HEK293 (cell line): ENCODE results near the gene ZNF524.

Experiments
- FEZF1 ChIP-seq: fragments of 450-650 bp; formaldehyde crosslinking; IDR thresholded peaks from 2 replicates; pipeline ENCODE4 v1.5.1; 2016; ENCODE audit warnings: missing biosample characterization, missing genetic modification characterization
- KLF1 ChIP-seq: fragments of 450-650 bp; formaldehyde crosslinking; IDR thresholded peaks from 2 replicates; pipeline ENCODE4 v1.5.1; 2016; ENCODE audit warnings: missing biosample characterization, missing genetic modification characterization
- KLF8 ChIP-seq: fragments of 450-650 bp; formaldehyde crosslinking; IDR thresholded peaks from 2 replicates; pipeline ENCODE4 v1.5.1; 2016; ENCODE audit warnings: missing biosample characterization, missing genetic modification characterization
- MYNN ChIP-seq: fragments of 450-650 bp; formaldehyde crosslinking; IDR thresholded peaks from 2 replicates; pipeline ENCODE4 v1.5.1; 2016; ENCODE audit warnings: missing biosample characterization, missing genetic modification characterization, borderline replicate concordance
- TCF7L2 ChIP-seq: IDR thresholded peaks from 2 replicates; pipeline ENCODE4 v1.6.1; 2011; ENCODE audit warnings: low read depth, mild to moderate bottlenecking, inconsistent platforms, low read length, moderate library complexity, borderline replicate concordance
- TRIM28 ChIP-seq: IDR thresholded peaks from 2 replicates; pipeline ENCODE4 v1.6.1; 2011; ENCODE audit warnings: low read length, control low read depth, borderline replicate concordance
- YY2 ChIP-seq: fragments of 450-650 bp; formaldehyde crosslinking; IDR thresholded peaks from 2 replicates; pipeline ENCODE4 v1.5.1; 2016; ENCODE audit warnings: missing biosample characterization, missing genetic modification characterization
- ZBTB20 ChIP-seq: fragments of 450-650 bp; formaldehyde crosslinking; IDR thresholded peaks from 2 replicates; pipeline ENCODE4 v1.5.1; 2016; ENCODE audit warnings: missing biosample characterization, missing genetic modification characterization
- ZFHX2 ChIP-seq: fragments of 450-650 bp; formaldehyde crosslinking; conservative IDR thresholded peaks from 2 replicates; pipeline ENCODE4 v1.5.1; 2016; ENCODE audit warnings: missing biosample characterization, missing genetic modification characterization
- ZFP3 ChIP-seq: fragments of 450-650 bp; formaldehyde crosslinking; IDR thresholded peaks from 2 replicates; pipeline ENCODE4 v1.5.1; 2016; ENCODE audit warnings: low read depth, missing biosample characterization, missing genetic modification characterization
- ZFP69B ChIP-seq: fragments of 450-650 bp; formaldehyde crosslinking; IDR thresholded peaks from 2 replicates; pipeline ENCODE4 v1.5.1; 2016; ENCODE audit warnings: missing biosample characterization, missing genetic modification characterization
- ZNF121 ChIP-seq: fragments of 450-650 bp; formaldehyde crosslinking; IDR thresholded peaks from 2 replicates; pipeline ENCODE4 v1.5.1; 2016; ENCODE audit warnings: missing biosample characterization, missing genetic modification characterization
- ZNF175 ChIP-seq: fragments of 450-650 bp; formaldehyde crosslinking; IDR thresholded peaks from 2 replicates; pipeline ENCODE4 v1.5.1; 2016; ENCODE audit warnings: missing biosample characterization, missing genetic modification characterization
- ZNF19 ChIP-seq: fragments of 450-650 bp; formaldehyde crosslinking; IDR thresholded peaks from 2 replicates; pipeline ENCODE4; 2016; ENCODE audit warnings: missing biosample characterization, missing genetic modification characterization, low read depth
- ZNF2 ChIP-seq: fragments of 450-650 bp; formaldehyde crosslinking; IDR thresholded peaks from 2 replicates; pipeline ENCODE4 v1.5.1; 2016; ENCODE audit warnings: missing biosample characterization, missing genetic modification characterization
- ZNF202 ChIP-seq: fragments of 450-650 bp; formaldehyde crosslinking; IDR thresholded peaks from 2 replicates; pipeline ENCODE4 v1.5.1; 2016; ENCODE audit warnings: missing biosample characterization, missing genetic modification characterization, borderline replicate concordance
- ZNF211 ChIP-seq: fragments of 450-650 bp; formaldehyde crosslinking; IDR thresholded peaks from 2 replicates; pipeline ENCODE4 v1.5.1; 2016; ENCODE audit warnings: low read depth, missing biosample characterization, missing genetic modification characterization
- ZNF266 ChIP-seq: fragments of 450-650 bp; formaldehyde crosslinking; IDR thresholded peaks from 2 replicates; pipeline ENCODE4 v1.5.1; 2016; ENCODE audit warnings: missing biosample characterization, missing genetic modification characterization, low read depth
- ZNF354C ChIP-seq: fragments of 450-650 bp; formaldehyde crosslinking; IDR thresholded peaks from 2 replicates; pipeline ENCODE4 v1.5.1; 2016; ENCODE audit warnings: missing biosample characterization, missing genetic modification characterization, low read depth, borderline replicate concordance
- ZNF394 ChIP-seq: fragments of 450-650 bp; formaldehyde crosslinking; IDR thresholded peaks from 2 replicates; pipeline ENCODE4 v1.5.1; 2016; ENCODE audit warnings: missing biosample characterization, missing genetic modification characterization, mild to moderate bottlenecking, moderate library complexity, borderline replicate concordance
- ZNF404 ChIP-seq: fragments of 450-650 bp; formaldehyde crosslinking; IDR thresholded peaks from 2 replicates; pipeline ENCODE4 v1.5.1; 2017; ENCODE audit warnings: missing biosample characterization, missing genetic modification characterization
- ZNF426 ChIP-seq: fragments of 450-650 bp; formaldehyde crosslinking; IDR thresholded peaks from 2 replicates; pipeline ENCODE4 v1.5.1; 2017; ENCODE audit warnings: missing biosample characterization, missing genetic modification characterization, mild to moderate bottlenecking, inconsistent platforms, moderate library complexity
- ZNF514 ChIP-seq: fragments of 450-650 bp; formaldehyde crosslinking; IDR thresholded peaks from 2 replicates; pipeline ENCODE4 v1.5.1; 2016; ENCODE audit warnings: missing biosample characterization, missing genetic modification characterization
- ZNF521 ChIP-seq: fragments of 450-650 bp; formaldehyde crosslinking; IDR thresholded peaks from 2 replicates; pipeline ENCODE4 v1.5.1; 2017; ENCODE audit warnings: missing biosample characterization, mild to moderate bottlenecking, missing genetic modification characterization
- ZNF549 ChIP-seq: fragments of 450-650 bp; IDR thresholded peaks from 2 replicates; pipeline ENCODE4 v1.5.1; 2018; ENCODE audit warnings: missing biosample characterization, missing genetic modification characterization, mild to moderate bottlenecking, inconsistent platforms, moderate library complexity
- ZNF571 ChIP-seq: fragments of 450-650 bp; formaldehyde crosslinking; IDR thresholded peaks from 2 replicates; pipeline ENCODE4 v1.5.0; 2017; ENCODE audit warnings: missing biosample characterization, missing genetic modification characterization
- ZNF610 ChIP-seq: fragments of 450-650 bp; formaldehyde crosslinking; IDR thresholded peaks from 2 replicates; pipeline ENCODE4 v1.5.1; 2016; ENCODE audit warnings: missing biosample characterization, missing genetic modification characterization, borderline replicate concordance
- ZNF660 ChIP-seq: fragments of 450-650 bp; IDR thresholded peaks from 2 replicates; pipeline ENCODE4 v1.5.1; 2018; ENCODE audit warnings: missing biosample characterization, mild to moderate bottlenecking, missing genetic modification characterization
- ZNF701 ChIP-seq: fragments of 450-650 bp; formaldehyde crosslinking; IDR thresholded peaks from 2 replicates; pipeline ENCODE4 v1.5.1; 2016; ENCODE audit warnings: missing biosample characterization, missing genetic modification characterization
- ZNF76 ChIP-seq: fragments of 450-650 bp; formaldehyde crosslinking; IDR thresholded peaks from 2 replicates; pipeline ENCODE4; 2016; ENCODE audit warnings: low read depth, missing biosample characterization, missing genetic modification characterization, borderline replicate concordance
- TF ChIP-seq, protein P1 (sequence below): fragments of 450-650 bp; formaldehyde crosslinking; IDR thresholded peaks from 2 replicates; pipeline ENCODE4 v1.5.1; 2017; ENCODE audit warnings: missing biosample characterization, missing genetic modification characterization
- TF ChIP-seq, protein P2 (sequence below): fragments of 450-650 bp; formaldehyde crosslinking; IDR thresholded peaks from 2 replicates; pipeline ENCODE4 v1.5.1; 2016; ENCODE audit warnings: missing biosample characterization, missing genetic modification characterization
- TF ChIP-seq, protein P3 (sequence below): fragments of 450-650 bp; IDR thresholded peaks from 2 replicates; pipeline ENCODE4 v1.5.1; 2018; ENCODE audit warnings: missing biosample characterization, mild to moderate bottlenecking, missing genetic modification characterization
- TF ChIP-seq, protein P4 (sequence below): fragments of 450-650 bp; formaldehyde crosslinking; IDR thresholded peaks from 2 replicates; pipeline ENCODE4 v1.5.1; 2016; ENCODE audit warnings: missing biosample characterization, missing genetic modification characterization
- TF ChIP-seq, protein P5 (sequence below): fragments of 450-650 bp; formaldehyde crosslinking; IDR thresholded peaks from 2 replicates; pipeline ENCODE4 v1.5.1; 2016; ENCODE audit warnings: missing biosample characterization, missing genetic modification characterization

ZNF524 gene

DNA sequence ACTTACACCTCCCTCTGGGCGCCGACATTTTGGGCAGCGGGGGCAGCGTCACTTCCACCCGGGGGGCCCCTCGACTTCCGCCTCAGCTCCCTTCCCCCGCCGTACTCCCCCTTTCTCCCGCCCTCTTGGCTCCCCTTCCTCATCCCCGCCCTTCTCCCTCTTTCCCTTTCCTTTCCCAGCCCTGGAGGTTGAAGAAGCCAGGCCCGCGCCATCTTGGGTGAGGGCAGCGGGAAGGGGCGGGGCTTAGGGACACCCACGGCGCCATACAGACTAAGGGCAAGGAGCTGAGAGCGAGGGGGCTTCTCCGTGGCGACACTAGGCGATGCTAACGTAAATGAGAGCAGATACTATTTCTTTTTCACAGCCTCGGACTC is 633 bp upstream of the ZNF524 start, which contains the start of gene FIZ1 (continued):
- peak; percentile 92 for TF ChIP-seq KLF8 (tag by site-specific recombination)
- TF ChIP-seq ZNF514 (tag by site-specific recombination) = no peak
- no peak for TF ChIP-seq MYNN (tag by site-specific recombination)
- TF ChIP-seq ZNF426 (tag by site-specific recombination) = no peak
- no peak for TF ChIP-seq ZNF354C (tag by site-specific recombination)
- no peak for TF ChIP-seq ZNF549 (tag by site-specific recombination)
- no peak for TF ChIP-seq YY2 (tag by site-specific recombination)
- TF ChIP-seq ZNF76 (tag by site-specific recombination) = peak; percentile 89
- TF ChIP-seq KLF1 (tag by site-specific recombination) = peak; percentile 71
- no peak for TF ChIP-seq ZNF660
- TF ChIP-seq FEZF1 (tag by site-specific recombination) = no peak
- no peak for TF ChIP-seq ZNF610 (tag by site-specific recombination)
- TF ChIP-seq, protein P1, sequence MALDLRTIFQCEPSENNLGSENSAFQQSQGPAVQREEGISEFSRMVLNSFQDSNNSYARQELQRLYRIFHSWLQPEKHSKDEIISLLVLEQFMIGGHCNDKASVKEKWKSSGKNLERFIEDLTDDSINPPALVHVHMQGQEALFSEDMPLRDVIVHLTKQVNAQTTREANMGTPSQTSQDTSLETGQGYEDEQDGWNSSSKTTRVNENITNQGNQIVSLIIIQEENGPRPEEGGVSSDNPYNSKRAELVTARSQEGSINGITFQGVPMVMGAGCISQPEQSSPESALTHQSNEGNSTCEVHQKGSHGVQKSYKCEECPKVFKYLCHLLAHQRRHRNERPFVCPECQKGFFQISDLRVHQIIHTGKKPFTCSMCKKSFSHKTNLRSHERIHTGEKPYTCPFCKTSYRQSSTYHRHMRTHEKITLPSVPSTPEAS = no peak
- TF ChIP-seq, protein P2, sequence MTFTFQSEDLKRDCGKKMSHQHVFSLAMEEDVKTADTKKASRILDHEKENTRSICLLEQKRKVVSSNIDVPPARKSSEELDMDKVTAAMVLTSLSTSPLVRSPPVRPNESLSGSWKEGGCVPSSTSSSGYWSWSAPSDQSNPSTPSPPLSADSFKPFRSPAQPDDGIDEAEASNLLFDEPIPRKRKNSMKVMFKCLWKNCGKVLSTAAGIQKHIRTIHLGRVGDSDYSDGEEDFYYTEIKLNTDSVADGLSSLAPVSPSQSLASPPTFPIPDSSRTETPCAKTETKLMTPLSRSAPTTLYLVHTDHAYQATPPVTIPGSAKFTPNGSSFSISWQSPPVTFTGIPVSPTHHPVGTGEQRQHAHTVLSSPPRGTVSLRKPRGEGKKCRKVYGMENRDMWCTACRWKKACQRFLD (tag by site-specific recombination) = no peak
- TF ChIP-seq ZFHX2 (tag by site-specific recombination) = peak; percentile 81
- no peak for TF ChIP-seq ZNF202 (tag by site-specific recombination)
- TF ChIP-seq TCF7L2 = no peak
- no peak for TF ChIP-seq ZNF701 (tag by site-specific recombination)
- no peak for TF ChIP-seq ZNF211 (tag by site-specific recombination)
- TF ChIP-seq ZNF2 (tag by site-specific recombination) = no peak
- TF ChIP-seq ZNF121 (tag by site-specific recombination) = no peak
- TF ChIP-seq TRIM28 = no peak
- TF ChIP-seq ZFP3 (tag by site-specific recombination) = no peak
- no peak for TF ChIP-seq ZNF266 (tag by site-specific recombination)
- no peak for TF ChIP-seq ZNF175
- TF ChIP-seq ZNF521 (tag by site-specific recombination) = no peak
- TF ChIP-seq ZFP69B (tag by site-specific recombination) = 0 out of 2 replicates have a peak, but pooled peaks have one; percentile 6
- no peak for TF ChIP-seq ZNF19 (tag by site-specific recombination)
- TF ChIP-seq ZBTB20 = peak; percentile 92
- no peak for TF ChIP-seq ZNF571
- TF ChIP-seq, protein P3, sequence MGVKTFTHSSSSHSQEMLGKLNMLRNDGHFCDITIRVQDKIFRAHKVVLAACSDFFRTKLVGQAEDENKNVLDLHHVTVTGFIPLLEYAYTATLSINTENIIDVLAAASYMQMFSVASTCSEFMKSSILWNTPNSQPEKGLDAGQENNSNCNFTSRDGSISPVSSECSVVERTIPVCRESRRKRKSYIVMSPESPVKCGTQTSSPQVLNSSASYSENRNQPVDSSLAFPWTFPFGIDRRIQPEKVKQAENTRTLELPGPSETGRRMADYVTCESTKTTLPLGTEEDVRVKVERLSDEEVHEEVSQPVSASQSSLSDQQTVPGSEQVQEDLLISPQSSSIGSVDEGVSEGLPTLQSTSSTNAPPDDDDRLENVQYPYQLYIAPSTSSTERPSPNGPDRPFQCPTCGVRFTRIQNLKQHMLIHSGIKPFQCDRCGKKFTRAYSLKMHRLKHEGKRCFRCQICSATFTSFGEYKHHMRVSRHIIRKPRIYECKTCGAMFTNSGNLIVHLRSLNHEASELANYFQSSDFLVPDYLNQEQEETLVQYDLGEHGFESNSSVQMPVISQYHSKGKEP (tag by site-specific recombination) = no peak
- no peak for TF ChIP-seq ZNF404 (tag by site-specific recombination)
- TF ChIP-seq, protein P4, sequence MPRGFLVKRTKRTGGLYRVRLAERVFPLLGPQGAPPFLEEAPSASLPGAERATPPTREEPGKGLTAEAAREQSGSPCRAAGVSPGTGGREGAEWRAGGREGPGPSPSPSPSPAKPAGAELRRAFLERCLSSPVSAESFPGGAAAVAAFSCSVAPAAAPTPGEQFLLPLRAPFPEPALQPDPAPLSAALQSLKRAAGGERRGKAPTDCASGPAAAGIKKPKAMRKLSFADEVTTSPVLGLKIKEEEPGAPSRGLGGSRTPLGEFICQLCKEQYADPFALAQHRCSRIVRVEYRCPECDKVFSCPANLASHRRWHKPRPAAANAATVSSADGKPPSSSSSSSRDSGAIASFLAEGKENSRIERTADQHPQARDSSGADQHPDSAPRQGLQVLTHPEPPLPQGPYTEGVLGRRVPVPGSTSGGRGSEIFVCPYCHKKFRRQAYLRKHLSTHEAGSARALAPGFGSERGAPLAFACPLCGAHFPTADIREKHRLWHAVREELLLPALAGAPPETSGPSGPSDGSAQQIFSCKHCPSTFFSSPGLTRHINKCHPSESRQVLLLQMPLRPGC = no peak
- peak; percentile 46; the same call in 1 of the 2 replicates for TF ChIP-seq ZNF394
- TF ChIP-seq, protein P5, sequence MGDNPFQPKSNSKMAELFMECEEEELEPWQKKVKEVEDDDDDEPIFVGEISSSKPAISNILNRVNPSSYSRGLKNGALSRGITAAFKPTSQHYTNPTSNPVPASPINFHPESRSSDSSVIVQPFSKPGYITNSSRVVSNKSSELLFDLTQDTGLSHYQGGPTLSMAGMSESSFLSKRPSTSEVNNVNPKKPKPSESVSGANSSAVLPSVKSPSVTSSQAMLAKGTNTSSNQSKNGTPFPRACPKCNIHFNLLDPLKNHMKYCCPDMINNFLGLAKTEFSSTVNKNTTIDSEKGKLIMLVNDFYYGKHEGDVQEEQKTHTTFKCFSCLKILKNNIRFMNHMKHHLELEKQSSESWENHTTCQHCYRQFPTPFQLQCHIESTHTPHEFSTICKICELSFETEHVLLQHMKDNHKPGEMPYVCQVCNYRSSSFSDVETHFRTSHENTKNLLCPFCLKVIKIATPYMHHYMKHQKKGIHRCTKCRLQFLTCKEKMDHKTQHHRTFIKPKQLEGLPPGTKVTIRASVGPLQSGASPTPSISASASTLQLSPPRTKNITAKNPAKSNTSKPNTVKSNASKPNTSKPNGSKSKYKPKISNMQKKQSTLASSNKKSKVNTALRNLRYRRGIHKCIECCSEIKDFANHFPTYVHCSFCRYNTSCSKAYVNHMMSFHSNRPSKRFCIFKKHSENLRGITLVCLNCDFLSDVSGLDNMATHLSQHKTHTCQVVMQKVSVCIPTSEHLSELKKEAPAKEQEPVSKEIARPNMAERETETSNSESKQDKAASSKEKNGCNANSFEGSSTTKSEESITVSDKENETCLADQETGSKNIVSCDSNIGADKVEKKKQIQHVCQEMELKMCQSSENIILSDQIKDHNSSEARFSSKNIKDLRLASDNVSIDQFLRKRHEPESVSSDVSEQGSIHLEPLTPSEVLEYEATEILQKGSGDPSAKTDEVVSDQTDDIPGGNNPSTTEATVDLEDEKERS (tag by site-specific recombination) = no peak
